ENCODE measurements around the gene CCDC6. TPM values are rescaled to one million over a fixed set of nuclear protein-coding genes. Genes with fewer than 3 reads are reported as not detected.

The CCDC6 gene
- total and polyA plus RNA-seq, 2 of the 8 experiments (the other 6 are each of a cell fraction or from before 2014, with no cell fraction given): 42.2 to 74.4 TPM

DNA sequence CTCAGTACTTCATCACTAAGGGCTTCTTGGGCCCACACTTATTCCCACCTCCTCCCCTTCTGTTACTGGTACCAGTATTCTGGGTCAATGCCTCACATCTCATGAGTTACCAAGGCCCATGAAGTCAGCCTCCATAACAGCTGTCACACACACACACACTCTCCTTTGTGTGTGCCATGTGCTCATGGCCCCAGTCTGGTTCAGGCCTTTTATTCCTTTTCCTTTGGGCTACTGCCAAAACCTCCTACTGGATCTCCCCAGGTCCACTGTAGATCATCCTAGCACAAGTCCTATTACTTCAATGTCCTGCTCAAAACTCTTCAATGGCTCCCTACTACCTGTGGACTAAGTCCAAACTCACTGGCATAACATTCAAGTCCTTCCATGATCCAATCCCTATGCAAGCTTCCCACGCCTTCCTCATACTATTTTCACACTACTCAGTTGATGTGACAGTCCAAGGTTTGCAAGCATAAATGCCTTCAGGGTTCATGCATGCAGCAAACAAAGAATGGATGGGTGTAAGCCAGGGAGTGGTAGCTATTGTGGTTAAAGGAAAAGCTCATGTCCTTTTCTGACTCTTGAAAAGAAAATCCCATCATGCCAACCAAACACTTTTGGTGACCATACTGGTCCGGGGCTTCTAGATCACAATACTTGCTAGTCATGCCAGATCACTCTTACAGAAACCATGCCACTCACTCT is 68.1 kb downstream of the CCDC6 start:
- FAIRE-seq (no peak), DNase-seq (ENCODE audit: low read depth in 1 of 2, low spot score in 2 of 2) (no peak)
- no peaks in the 10 kb centered on the region for H3K9me3 ChIP-seq (ENCODE audit: insufficient read depth in 2 of 2, low read depth in 1 of 2, low read length in 1 of 2)
- no peak overlapping the region for H2BK12ac ChIP-seq (ENCODE audit: low read depth, low read length)
- H4K8ac ChIP-seq (ENCODE audit: extremely low read depth, insufficient read depth, low read length): no peak overlapping the region
- H3K79me2 ChIP-seq (ENCODE audit: control insufficient read depth in 1 of 2, insufficient read depth in 2 of 2, low read length in 2 of 2): peaks cover 7 to 51% of the 10 kb centered on the region in 2 experiments
- no peak overlapping the region for H3K23ac ChIP-seq (ENCODE audit: insufficient read length)
- H2BK120ac ChIP-seq (replicated peaks; ENCODE audit: low read depth, low read length): no peak overlapping the region
- peaks cover 0 to 13% (median 3%) of the 10 kb centered on the region in 4 experiments; a peak in 3 of 7 replicates for H3K4me1 ChIP-seq (replicated peaks in 1 of 4; ENCODE audit: control insufficient read depth in 3 of 4, insufficient read depth in 4 of 4, low read length in 3 of 4)
- H2BK15ac ChIP-seq (ENCODE audit: low read length): no peak overlapping the region; the same call in 1 of the 2 replicates
- no peak overlapping the region for H4K91ac ChIP-seq (replicated peaks; ENCODE audit: insufficient read length, low read length)
- CTCF ChIA-PET (ENCODE audit: partially characterized antibody): interaction anchor here (0.8 to 2.1 kb wide), 7 partner anchors 7 to 190 kb away, joined by 3 to 7 read pairs (median 3); no protein-coding TSS in a partner anchor
- H3K4me2 ChIP-seq (ENCODE audit: insufficient read depth in 1 of 2, low read depth in 2 of 2, low read length in 2 of 2): no peak overlapping the region
- no peak overlapping the region for H2AK5ac ChIP-seq (ENCODE audit: low read depth, low read length)
- no peak overlapping the region for H3K9ac ChIP-seq (replicated peaks in 1 of 4; ENCODE audit: extremely low read depth in 1 of 4, low read depth in 3 of 4, low read length in 3 of 4)
- no peak overlapping the region for H2AFZ ChIP-seq (ENCODE audit: low read length)
- H4K5ac ChIP-seq (ENCODE audit: insufficient read length, low read depth, low read length): no peak overlapping the region
- WGBS, 2 experiments (ENCODE audit: extremely low coverage in 1 of 2, insufficient coverage in 1 of 2, insufficient read length in 1 of 2, insufficient replicate concordance in 2 of 2, low coverage in 1 of 2, low lambda C conversion rate in 2 of 2, missing lambda C conversion rate in 1 of 2): 100% methylated on average over 2 of the region's 2 CpGs; no CpG with 5 or more reads in 1 of the 2 experiments
- no peaks in the 10 kb centered on the region for H3K23me2 ChIP-seq (ENCODE audit: low read depth, low read length)
- no peak overlapping the region for H3K14ac ChIP-seq (ENCODE audit: insufficient read length)
- H3K56ac ChIP-seq (replicated peaks; ENCODE audit: insufficient read length, low read depth, low read length): no peak overlapping the region
- no peak overlapping the region for H2BK5ac ChIP-seq (ENCODE audit: low read depth, low read length)
- H3K27ac ChIP-seq (ENCODE audit: low read depth, low read length): no peak overlapping the region
- H3K18ac ChIP-seq (ENCODE audit: extremely low read depth, low read length): no peak overlapping the region
- no peak overlapping the region for H2BK20ac ChIP-seq (ENCODE audit: low read length)
- H3K36me3 ChIP-seq (ENCODE audit: control insufficient read depth in 2 of 4, insufficient read depth in 4 of 4, low read length in 3 of 4): peaks cover 0 to 17% (median 3%) of the 10 kb centered on the region in 4 experiments; a peak in 3 of 8 replicates
- H3K79me1 ChIP-seq (ENCODE audit: low read depth, low read length): peaks cover 6% of the 10 kb centered on the region; the same call in 1 of the 2 replicates
- no peak overlapping the region for H3K4ac ChIP-seq (replicated peaks; ENCODE audit: insufficient read length, low read depth, low read length)
- no peak overlapping the region for H3K4me3 ChIP-seq (ENCODE audit: extremely low read depth in 1 of 4, insufficient read depth in 2 of 4, low read depth in 3 of 4, low read length in 4 of 4)
- POLR2A ChIA-PET (ENCODE audit: partially characterized antibody): interaction anchor here (1.5 to 4.0 kb wide), 2 partner anchors 9 to 33 kb away, joined by 4 to 17 read pairs; no protein-coding TSS in a partner anchor
- H3K27me3 ChIP-seq (replicated peaks in 1 of 4; ENCODE audit: control insufficient read depth in 3 of 4, extremely low read depth in 1 of 4, insufficient read depth in 3 of 4, low read length in 3 of 4): no peaks in the 10 kb centered on the region
- peaks cover 0 to 4% of the 10 kb centered on the region in 2 experiments for H4K20me1 ChIP-seq (replicated peaks in 1 of 2; ENCODE audit: control insufficient read depth in 1 of 2, insufficient read depth in 2 of 2, low read length in 2 of 2)
- TF ChIP-seq CEBPB (IDR thresholded peaks at IDR 0.05; ENCODE audit: low read depth, low read length) (no peak), CBX5 (IDR thresholded peaks at IDR 0.05; ENCODE audit: low read depth, low read length) (no peak), TBP (IDR thresholded peaks at IDR 0.05; ENCODE audit: low read depth, low read length) (no peak), KDM1A (IDR thresholded peaks at IDR 0.05; ENCODE audit: borderline replicate concordance, low read length) (no peak), NANOG (IDR thresholded peaks at IDR 0.05; ENCODE audit: insufficient read depth, low read depth, low read length, poor library complexity, severe bottlenecking) (no peak), EZH2 (IDR thresholded peaks at IDR 0.05; ENCODE audit: low read depth, low read length, severe bottlenecking) (no peak), BCL11A (IDR thresholded peaks at IDR 0.05; ENCODE audit: low read depth in 2 of 2, low read length in 2 of 2) (no peak), ZNF274 (IDR thresholded peaks at IDR 0.05; ENCODE audit: borderline replicate concordance, extremely low read depth, low read length) (no peak), RXRA (IDR thresholded peaks at IDR 0.05; ENCODE audit: insufficient read depth, low read depth, low read length) (no peak), SIRT6 (IDR thresholded peaks at IDR 0.05; ENCODE audit: low read length) (no peak)
- TF ChIP-seq, protein P1, sequence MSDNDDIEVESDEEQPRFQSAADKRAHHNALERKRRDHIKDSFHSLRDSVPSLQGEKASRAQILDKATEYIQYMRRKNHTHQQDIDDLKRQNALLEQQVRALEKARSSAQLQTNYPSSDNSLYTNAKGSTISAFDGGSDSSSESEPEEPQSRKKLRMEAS (IDR thresholded peaks at IDR 0.05): no peak
- TF ChIP-seq, protein P2, sequence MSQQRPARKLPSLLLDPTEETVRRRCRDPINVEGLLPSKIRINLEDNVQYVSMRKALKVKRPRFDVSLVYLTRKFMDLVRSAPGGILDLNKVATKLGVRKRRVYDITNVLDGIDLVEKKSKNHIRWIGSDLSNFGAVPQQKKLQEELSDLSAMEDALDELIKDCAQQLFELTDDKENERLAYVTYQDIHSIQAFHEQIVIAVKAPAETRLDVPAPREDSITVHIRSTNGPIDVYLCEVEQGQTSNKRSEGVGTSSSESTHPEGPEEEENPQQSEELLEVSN (IDR thresholded peaks at IDR 0.05): no peak

All from H1 (cell line).